Hematopoietic multipotent progenitor cell treated with erythropoietin and hydrocortisone succinate and interleukin-3 and kit ligand, for 6 days (in vitro differentiated cells): Measurements from ENCODE around the gene ATRNL1.
A peak's percentile ranks its signal among the peaks of the same experiment; 100 is the strongest.
"Not testable (repeated sequence)": the region's sequence is repeated elsewhere in the genome, so short reads cannot be mapped to it uniquely, and the experiment has no call there.

Experiments used
- DNase-seq: peaks from one replicate; pipeline ENCODE4 v3.0.0-alpha.2; 2015

The ATRNL1 gene

DNA sequence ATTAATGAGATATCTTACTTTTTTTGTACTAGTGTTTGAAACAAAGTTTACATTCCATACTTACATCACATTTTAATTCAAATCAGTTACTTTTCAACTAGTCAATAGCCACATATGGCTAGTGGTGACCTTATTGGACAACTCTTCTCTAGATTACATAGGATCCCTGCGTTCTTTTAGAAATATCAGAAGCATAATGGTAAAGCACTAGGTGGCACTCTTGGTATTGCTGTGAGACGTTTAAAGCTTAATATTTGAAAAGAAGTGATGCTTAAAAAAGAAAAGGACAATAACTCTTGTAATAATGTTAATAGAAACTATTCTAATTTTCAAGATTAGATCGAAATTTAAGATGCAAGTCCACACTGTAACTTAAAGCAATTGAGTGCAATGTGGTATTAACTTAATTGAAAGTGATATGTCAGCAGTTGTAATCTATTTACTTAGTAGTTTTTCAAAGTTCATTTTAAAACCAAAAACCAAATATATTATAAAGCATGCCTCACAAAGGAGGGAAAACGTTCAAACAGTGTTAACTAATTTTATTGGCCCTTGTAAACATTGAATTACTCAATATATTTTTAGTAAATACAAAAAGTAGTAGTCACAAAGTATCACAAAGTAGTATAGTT, 339.1 kb downstream of the ATRNL1 start:
- DNase-seq: peak; percentile 24

- no peak for DNase-seq
Observed at GRCh38 chr10:115436999-115437398, 343.8 kb downstream of the ATRNL1 start.

GRCh38 chr10:115441907-115442545, 348.9 kb downstream of the ATRNL1 start:
- DNase-seq: no peak

GRCh38 chr10:115456812-115457211, 363.6 kb downstream of the ATRNL1 start:
- DNase-seq: no peak

DNA sequence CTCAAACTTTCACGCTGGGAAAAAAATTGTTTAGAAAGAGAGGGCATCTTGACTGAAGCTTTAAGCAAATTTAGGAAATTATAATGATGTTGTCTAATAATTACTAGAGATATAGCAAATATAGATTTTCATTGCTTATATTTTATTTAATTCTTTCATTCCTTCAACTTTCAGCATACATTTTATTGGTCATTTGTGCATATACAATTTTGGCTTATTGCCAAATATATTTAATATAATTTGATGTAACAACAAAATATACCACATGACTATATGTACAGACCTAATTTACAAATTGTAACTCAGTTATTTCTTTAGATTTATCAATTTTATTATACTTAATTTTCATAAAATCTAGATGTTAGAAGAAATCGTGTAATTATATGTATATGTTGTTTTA, 390.1 kb downstream of the ATRNL1 start:
- DNase-seq: no peak

DNA sequence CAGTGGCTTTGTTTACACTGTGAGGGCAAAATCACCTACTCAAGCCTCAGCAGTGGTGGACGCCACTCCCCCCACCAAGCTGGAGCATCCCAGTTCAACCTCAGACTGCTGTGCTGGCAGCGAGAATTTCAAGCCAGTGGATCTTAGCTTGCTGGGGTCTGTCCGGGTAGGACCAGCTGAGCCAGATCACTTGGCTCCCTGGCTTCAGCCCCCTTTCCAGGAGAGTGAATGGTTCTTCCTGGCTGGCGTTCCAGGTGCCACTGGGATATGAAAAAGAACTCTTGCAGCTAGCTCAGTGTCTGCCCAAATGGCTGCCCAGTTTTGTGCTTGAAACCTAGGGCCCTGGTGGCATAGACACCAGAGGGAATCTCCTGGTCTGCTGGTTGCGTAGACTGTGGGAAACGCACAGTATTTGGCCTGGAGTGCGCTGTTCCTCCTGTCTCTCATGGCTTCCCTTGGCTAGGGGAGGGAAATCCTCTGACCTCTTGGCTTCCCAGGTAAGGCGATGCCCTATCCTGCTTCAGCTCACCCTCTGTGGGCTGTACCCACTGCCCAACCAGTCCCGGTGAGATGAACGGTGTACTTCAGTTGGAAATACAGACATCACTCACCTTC, 398.5 kb downstream of the ATRNL1 start:
- DNase-seq: no peak

- DNase-seq: no peak
Observed at GRCh38 chr10:115503546-115503945, 410.4 kb downstream of the ATRNL1 start.

GRCh38 chr10:115514895-115515294, 421.7 kb downstream of the ATRNL1 start:
- DNase-seq: no peak

DNA sequence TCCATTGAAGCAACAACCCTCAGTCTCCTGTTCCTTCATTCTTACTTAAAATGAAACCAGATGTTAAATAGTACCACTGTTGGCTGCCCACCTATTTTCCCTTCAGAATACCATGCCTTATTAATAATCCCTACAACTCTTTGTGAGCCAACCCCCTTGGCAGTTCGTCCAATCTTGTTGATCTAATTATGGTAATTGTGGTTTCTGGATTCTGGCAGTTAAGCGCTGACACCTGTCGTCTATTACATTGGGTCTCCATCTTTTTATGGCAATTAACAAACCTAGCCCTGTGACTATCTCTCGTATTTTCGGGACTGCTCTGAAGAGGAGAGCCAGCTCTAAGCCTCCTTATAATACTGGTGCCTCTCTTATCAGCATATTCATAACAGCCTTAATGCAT, 432.0 kb downstream of the ATRNL1 start:
- DNase-seq: no peak

- not testable (repeated sequence) for DNase-seq
Observed at GRCh38 chr10:115527682-115528081, 434.5 kb downstream of the ATRNL1 start.

- not testable (repeated sequence) for DNase-seq
Observed at GRCh38 chr10:115536401-115536800, 443.2 kb downstream of the ATRNL1 start.

GRCh38 chr10:115539142-115539762, 446.1 kb downstream of the ATRNL1 start:
- no peak for DNase-seq

- no peak for DNase-seq
Observed at GRCh38 chr10:115555887-115556402, 462.8 kb downstream of the ATRNL1 start.

- DNase-seq: no peak
Observed at GRCh38 chr10:115558252-115558651, 465.1 kb downstream of the ATRNL1 start.

- no peak for DNase-seq
Observed at GRCh38 chr10:115566867-115567266, 473.7 kb downstream of the ATRNL1 start.

- peak; percentile 3 for DNase-seq
Observed at GRCh38 chr10:115572740-115573455, 479.7 kb downstream of the ATRNL1 start.

- no peak for DNase-seq
Observed at GRCh38 chr10:115580239-115580638, 487.1 kb downstream of the ATRNL1 start.

DNA sequence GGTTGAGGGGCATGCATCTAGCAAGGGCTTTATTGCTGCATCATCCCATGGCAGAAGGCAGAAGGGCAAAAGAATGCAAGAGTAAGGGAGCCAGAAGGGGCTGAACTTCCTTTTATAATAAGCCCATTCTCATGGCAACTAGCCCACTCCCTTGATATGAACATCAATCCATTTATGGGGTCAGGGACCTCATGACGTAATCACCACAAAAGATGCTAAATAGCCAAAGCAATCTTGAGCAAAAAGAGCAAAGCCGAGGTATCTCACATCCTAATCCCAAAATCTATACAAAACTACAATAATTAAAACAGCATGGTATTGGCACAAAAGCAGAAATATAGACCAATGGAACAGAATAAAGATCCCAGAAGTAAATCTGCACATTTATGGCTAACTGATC, 499.9 kb downstream of the ATRNL1 start:
- no peak for DNase-seq

- DNase-seq: no peak
Observed at GRCh38 chr10:115604627-115605026, 511.5 kb downstream of the ATRNL1 start.

DNA sequence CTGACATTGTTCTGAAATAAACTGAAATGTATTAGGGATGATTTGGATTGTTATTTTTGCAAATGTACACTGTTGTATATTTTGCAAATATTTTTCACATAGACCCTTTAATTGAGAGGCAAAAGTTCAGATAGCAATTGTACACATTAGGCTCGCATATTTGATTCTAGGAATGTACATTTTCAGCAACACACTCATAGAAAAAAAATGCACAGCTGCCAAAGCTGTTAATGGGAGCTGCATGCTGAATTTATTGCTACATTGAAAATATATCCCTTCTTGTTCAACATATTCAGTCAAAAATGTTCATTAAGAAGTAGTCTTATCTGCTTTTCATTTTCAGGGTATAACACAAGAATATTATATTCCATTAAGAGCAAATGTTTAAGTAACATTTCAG, 512.9 kb downstream of the ATRNL1 start:
- DNase-seq: no peak

GRCh38 chr10:115606741-115607140, 513.6 kb downstream of the ATRNL1 start:
- no peak for DNase-seq

- no peak for DNase-seq
Observed at GRCh38 chr10:115624448-115624847, 531.3 kb downstream of the ATRNL1 start.

GRCh38 chr10:115628616-115629015, 535.5 kb downstream of the ATRNL1 start:
- no peak for DNase-seq
